Measurements from ENCODE around the gene HECTD1.
"Not testable (repeated sequence)": the region's sequence is repeated elsewhere in the genome, so short reads cannot be mapped to it uniquely, and the experiment has no call there.

The HECTD1 gene

DNA sequence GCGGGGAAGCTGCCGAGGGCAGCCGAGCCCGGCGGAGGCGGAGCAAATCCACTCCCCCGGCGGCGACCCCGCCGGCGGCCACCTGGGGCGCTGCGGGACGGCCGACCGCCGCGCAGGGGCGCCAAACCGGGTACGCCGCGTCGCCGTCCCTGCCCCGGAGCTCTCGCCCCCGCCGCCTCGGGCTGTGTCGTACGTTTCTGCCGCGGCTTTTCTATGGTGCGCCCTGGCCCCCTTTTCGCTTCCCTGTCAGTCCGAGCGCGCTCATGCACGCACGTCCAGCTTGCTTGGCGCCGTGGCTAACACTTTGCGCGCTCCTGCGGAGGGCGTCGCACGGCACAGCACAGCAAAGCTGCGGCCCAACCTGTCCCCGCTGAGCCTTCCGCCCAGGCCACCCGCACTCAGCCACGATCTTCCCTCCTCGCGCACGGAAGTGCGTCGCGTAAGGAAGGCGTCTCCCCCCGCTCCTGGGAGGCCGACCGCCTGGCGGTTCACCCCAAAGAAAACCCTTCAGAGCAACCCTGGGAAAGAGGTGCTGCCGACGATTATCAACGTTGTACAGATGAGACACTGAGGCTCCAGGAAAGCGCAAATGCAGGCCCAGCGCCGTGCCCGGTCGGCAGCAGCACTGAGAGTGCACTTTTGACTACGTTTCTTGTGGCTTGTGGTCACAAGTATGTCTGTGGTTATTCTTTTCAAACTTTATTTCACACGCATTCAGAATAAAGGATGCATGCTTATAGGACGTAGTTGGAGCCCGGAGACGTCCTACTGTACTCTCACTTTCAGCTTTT, at the start of gene HECTD1:
HECTD1 (minus strand) TSS at position 39 of the 791 bp plus-strand sequence. CDS start 1,857 bp downstream, outside the sequence.
- peak within 1 kb of the TSS; percentile 96 for H3K27ac ChIP-seq
- DNase-seq (ENCODE audit: low read depth, low spot score), result peak; percentile 36

- no peak for DNase-seq (ENCODE audit: low read depth, low spot score)
- H3K27ac ChIP-seq, result no peak overlapping the region
Measured at GRCh38 chr14:31257244-31257553, 49.6 kb upstream of the HECTD1 start.

DNA sequence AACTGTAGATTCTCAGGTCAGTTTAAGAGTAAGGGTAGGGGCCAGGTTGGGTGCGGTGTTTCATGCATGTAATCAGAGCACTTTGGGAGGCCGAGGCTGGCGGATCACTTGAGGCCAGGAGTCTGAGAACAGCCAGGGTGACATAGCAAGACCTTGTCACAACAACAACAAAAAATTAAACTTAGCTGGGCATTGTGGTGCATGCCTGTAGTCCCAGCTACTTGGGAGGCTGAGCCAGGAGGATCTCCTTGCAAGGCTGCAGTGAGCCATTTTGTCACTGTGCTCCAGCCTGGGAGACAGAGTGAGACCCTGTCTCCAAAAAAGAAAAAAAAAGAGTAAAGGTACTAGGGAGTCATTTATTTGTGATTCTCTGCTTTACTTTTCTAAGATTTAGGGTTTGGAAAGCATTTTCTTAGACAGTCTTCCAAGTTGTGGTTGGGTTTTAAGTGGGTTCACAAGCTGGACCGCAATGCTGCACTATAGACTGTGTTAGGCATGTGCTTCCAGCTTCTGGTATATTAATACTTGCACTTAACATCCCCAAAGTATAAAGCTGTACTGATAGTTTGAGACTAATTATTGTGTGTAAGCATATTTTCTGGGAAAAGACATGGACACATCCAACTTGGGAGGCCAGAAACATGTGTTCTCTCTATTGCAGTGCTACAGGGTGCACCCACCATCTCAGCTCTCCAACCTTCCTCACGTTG, 49.1 kb upstream of the HECTD1 start:
- DNase-seq (ENCODE audit: low read depth, low spot score), result no peak
- H3K27ac ChIP-seq, result no peak overlapping the region

DNA sequence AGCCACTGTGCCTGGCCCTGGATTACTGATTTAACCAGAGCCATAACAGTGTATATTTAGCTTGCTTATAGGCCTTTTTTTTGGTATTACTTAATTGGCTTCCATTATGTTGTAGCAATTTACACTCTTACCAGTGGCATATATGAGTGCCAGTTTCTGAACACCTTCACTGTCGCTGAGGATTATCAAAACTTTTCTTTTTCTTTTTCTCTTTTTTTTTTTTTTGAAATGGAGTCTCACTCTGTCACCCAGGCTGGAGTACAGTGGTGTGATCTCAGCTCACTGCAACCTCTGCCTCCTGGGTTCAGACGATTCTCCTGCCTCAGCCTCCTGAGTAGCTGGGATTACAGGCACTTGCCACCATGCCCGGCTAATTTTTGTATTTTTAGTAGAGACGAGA, 48.3 kb upstream of the HECTD1 start:
- not testable (repeated sequence) for DNase-seq (ENCODE audit: low read depth, low spot score); H3K27ac ChIP-seq

DNA sequence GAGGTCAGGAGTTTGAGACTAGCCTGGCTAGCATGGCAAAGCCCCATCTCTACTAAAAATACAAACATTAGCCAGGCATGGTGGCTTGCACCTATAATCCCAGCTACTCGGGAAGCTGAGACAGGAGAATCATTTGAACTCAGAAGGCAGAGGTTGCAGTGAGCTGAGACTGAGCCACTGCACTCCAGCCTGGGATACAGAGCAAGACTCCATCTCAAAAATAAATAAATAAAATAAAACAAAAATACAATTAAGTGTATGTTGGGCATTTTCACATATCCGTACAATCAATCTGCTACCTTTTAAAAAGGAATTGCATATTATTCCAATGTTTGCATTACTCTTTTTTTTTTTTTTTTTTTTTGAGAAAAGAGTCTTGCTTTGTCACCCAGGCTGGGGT, 47.7 kb upstream of the HECTD1 start:
- no peak for DNase-seq (ENCODE audit: low read depth, low spot score)
- no peak overlapping the region for H3K27ac ChIP-seq

- H3K27ac ChIP-seq, result no peak overlapping the region
- no peak for DNase-seq (ENCODE audit: low read depth, low spot score)
Measured at GRCh38 chr14:31253746-31254471, 46.3 kb upstream of the HECTD1 start.

DNA sequence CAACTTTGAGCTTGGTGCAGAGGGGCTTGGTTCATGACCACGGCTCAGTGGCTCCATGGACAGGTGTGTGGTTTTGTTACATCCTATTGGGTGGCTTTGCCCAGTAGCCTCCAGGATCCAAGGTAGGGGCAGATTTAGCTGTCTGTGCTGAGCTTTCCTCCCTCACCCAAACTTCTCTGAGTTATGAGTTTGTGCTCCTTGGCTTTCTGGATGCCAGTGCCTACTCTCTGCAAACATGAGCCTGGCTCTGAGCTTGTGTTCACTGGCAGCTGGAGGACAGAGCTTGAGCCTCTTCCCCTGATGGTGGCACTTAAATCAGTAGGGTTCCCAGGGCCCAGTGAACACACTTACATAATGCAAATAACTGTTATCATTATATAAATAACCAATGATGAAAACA, 45.3 kb upstream of the HECTD1 start:
- DNase-seq (ENCODE audit: low read depth, low spot score), result no peak
- H3K27ac ChIP-seq, result no peak overlapping the region

- H3K27ac ChIP-seq, result peak overlapping the region; percentile 36
- DNase-seq (ENCODE audit: low read depth, low spot score), result no peak
Measured at GRCh38 chr14:31251028-31251958, 43.7 kb upstream of the HECTD1 start.

DNA sequence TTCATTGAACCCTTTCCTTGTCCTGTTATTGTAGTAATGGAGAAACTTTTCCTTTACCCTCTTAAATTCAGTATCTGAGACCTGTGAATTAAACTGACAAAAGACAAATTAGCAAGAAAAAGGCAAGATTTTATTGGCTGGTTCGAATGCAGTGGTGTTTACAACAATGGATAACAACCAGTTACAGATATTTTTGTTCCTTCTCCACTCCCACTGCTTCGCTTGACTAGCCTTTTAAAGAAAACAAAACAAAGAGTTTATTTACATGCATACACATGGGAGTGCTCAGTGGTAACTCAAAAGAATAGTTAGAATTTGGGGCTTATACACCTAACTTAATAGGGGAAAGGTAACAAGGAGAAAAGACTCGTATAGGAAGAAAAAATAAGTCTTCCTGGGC, 37.0 kb upstream of the HECTD1 start:
- H3K27ac ChIP-seq, result peak overlapping the region; percentile 89
- no peak for DNase-seq (ENCODE audit: low read depth, low spot score)

- peak; percentile 94 for DNase-seq (ENCODE audit: low read depth, low spot score)
- H3K27ac ChIP-seq, result peak overlapping the region; percentile 89
Measured at GRCh38 chr14:31243860-31244259, 36.3 kb upstream of the HECTD1 start.

DNA sequence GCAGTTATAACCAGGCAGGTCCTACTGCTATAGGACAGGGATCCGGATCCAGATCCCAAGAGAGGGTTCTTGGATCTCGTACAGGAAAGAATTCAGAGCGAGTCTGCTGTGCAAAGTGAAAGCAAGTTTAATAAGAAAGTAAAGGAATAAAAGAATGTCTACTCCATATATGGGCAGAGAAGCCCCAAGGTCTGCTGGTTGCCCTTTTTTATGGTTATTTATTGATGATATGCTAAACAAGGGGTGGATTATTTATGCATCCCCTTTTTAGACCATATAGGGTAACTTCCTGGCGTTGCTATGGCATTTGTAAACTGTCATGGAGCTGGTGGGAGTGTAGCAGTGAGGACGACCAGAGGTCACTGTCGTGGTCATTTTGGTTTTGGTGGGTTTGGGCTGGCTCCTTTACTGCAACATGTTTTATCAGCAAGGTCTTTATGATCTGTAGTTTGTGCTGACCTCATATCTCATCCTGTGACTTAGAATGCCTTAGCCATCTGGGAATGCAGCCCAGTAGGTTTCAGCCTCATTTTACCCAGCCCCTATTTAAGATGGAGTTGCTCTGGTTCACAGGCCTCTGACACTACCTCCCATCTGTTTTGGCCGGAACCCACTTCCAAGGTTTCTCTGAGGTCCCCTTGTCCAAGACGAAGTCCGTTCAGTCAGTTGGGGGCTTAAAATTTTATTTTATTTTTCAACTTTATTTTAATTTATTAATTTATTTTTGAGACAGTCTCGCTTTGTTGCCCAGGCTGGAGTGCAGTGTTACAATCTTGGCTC, 34.8 kb upstream of the HECTD1 start:
- not testable (repeated sequence) for DNase-seq (ENCODE audit: low read depth, low spot score); H3K27ac ChIP-seq

DNA sequence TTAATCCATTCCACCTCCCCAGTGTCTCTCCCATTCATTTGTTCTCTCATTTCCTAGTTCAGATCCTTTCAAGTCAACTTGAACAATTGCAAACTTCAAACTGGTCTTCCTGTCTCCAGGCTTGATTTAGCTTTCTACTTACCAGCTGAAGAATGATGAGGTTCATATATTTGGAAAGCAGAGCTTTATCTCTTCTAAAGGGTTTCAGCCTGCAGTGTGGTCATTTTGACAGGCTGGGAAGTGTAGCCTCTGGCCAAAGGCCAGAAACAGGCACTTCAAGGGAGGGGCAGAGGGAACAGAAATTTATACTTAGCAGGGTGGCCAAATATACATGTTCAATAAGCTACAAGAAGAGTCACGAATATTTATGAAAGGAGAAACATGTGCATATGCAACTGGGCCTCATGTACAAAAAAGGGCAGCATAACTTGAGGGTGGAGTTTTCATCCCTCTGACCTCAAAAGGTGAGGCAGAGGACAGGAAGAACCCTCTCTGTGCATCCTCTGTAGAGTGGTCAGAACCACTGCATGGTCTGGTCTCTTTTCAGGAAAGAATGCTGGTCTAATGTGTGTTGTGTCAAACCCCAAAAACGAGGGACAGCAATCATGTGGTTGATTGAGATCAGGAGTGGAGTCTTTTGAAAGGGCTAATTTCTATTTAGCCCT, 34.0 kb upstream of the HECTD1 start:
- DNase-seq (ENCODE audit: low read depth, low spot score), result no peak
- no peak overlapping the region for H3K27ac ChIP-seq

- H3K27ac ChIP-seq, result no peak overlapping the region
- no peak for DNase-seq (ENCODE audit: low read depth, low spot score)
Measured at GRCh38 chr14:31239741-31240140, 32.1 kb upstream of the HECTD1 start.

DNA sequence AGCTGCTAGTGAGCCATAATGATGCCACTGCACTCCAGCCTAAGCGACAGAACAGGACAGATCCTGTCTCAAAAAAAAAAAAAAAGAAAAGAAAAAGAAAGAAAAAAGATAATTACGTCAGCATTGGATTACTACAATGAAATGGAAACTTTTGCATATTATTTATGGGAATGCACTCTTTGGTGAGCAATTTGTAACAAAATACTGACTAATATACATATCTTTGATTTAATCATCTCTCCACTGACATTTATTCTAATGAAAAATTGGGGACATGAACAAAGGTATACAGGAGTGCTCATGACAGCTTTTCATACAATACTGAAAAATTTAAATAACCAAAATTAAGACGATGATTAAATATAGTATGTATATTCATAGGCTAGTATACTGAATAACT, 27.9 kb upstream of the HECTD1 start:
- no peak for DNase-seq (ENCODE audit: low read depth, low spot score)

GRCh38 chr14:31232081-31232480, 24.5 kb upstream of the HECTD1 start:
- DNase-seq (ENCODE audit: low read depth, low spot score), result no peak
- peak overlapping the region; percentile 23 for H3K27ac ChIP-seq

More for the DNA sequence above, 27.9 kb upstream of the HECTD1 start:
- no peak overlapping the region for H3K27ac ChIP-seq

DNA sequence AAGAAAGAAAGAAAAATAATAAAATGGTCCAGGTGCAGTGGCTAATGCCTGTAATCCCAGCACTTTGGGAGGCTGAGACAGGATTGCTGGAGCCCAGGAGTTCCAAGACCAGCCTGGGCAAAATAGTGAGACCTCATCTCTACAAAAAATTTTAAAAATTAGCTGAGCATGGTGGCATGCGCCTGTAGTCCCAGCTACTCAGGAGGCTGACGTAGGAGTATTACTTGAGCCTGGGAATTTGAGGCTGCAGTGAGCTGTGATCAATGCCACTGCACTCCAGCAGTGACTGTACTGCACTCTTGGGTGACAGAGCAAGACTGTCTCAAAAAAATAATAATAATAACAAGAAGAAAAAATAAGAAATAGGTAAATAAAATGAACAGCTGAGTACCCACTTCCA, 23.7 kb upstream of the HECTD1 start:
- not testable (repeated sequence) for H3K27ac ChIP-seq; DNase-seq (ENCODE audit: low read depth, low spot score)

- no peak for DNase-seq (ENCODE audit: low read depth, low spot score)
- H3K27ac ChIP-seq, result peak overlapping the region; percentile 95
Measured at GRCh38 chr14:31230573-31230958, 23.0 kb upstream of the HECTD1 start.

DNA sequence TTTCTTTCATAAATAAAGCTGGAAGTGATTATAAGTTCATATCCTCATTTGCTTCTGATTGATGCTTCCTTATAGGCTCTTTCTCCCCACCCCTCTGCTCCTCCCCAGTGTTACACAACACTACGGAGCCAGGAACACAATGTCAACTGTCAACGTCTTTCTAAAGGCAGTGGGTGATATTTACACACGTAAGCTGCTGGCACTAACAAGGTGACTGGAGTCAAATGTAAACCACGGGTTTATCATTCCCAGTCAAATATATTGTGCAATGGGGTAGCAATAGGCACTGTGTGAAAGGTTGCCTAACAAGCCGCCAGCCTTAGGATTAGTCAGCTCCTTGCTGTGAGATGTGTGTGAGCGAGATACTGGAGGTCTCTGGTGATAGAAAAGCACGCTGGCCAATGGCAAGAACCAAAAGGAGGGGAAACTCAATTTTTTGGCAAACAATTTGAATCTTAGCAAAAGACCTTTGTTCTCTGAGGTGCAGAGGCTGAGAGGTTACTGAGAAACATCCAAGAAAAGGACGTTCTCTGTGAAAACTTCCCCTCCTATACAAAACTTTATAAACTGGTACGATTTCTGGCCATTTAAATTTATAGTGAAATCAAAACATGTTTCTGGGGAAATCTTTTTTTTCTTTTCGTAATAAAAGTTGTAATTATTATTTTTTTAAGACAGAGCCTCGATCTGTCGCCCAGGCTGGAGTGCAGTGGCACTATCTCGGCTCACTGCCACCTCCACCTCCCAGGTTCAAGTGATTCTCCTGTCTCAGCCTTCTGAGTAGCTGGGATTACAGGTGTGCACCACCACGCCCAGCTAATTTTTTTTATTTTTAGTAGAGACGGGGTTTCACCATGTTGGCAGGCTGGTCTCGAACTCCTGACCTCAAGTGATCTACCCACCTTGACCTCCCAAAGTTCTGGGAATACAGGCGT, 22.3 kb upstream of the HECTD1 start:
- peak overlapping the region; percentile 95 for H3K27ac ChIP-seq
- peak; percentile 97 for DNase-seq (ENCODE audit: low read depth, low spot score)
